Measurements from ENCODE around the gene PAX6.
"Not testable (repeated sequence)": the region's sequence is repeated elsewhere in the genome, so short reads cannot be mapped to it uniquely, and the experiment has no call there.

PAX6 gene

DNA sequence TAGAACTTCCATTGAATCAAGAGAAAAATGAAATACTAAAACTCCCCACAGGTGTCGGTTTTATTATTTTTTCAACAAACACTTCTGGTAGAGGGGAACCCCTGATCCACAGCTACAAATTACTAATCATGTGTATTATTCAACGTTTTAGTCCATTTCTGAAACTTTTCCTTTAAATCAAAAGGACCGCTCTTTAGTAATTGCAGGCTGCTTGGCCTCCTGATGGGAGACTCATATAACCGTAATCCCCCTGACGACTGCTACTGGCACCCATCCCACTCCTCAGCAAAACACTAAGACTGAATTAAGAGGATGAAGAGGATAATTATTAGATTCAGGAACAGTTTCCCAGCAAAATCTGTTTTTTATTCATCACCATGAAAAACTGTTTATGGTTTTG, 46.4 kb downstream of the PAX6 start:
- DNase-seq, result no peak

DNA sequence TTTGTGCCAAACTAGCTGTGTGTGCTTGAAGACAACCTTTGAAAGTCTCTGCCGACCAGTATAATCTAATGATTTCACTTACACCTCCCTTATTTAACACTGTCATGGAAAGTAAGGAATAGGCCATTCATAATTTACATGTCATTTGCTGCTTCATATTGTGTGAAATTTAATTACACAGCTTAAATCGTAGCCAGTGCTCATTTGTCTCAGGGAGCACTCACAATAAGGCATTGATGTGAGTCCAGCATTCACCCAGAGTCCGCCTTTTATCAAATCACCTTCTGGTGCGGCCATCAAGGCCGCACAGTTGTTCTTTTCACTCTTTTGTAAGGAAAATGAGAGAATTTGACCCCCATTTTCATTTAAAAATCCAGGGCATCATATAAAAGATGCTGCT, 46.9 kb downstream of the PAX6 start:
- DNase-seq, result no peak

DNA sequence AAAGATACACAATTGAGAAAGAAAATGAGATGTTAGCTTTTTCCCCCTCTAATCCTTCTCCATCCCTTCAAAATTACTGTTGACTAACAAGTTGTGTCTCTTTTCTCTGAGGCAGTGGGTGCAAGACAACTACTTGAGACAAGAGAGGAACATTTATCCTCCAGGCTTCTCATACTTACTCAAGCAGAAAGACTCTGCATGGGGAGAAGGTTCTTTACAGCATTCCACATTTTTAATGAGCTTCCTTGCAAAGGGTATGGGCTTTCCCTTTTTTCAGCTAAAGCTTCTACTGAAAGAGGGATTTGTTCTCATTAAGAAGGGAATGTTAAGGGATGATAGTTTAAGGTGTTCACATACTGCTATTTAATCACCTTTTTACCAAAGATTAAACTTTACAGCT, 47.8 kb downstream of the PAX6 start:
- DNase-seq, result no peak

DNA sequence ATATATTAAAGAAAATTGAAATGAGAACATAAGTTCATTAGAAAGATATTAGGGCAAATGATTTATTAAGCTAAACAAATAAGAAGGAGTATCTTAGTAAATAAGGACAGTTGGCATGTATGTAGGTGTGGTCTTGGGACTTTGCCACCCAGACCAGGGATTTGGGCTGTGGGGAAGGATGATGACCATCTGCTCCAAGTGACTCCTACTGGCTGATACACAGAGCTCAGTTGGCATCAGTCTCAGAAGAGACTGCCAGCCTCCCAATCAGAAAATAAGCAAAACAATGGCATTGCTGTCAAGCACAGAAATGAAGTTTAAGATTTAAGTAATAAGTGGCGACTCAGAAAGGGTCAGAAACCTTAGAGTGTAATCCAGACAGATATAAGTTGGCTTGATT, 49.5 kb downstream of the PAX6 start:
- DNase-seq, result no peak

DNA sequence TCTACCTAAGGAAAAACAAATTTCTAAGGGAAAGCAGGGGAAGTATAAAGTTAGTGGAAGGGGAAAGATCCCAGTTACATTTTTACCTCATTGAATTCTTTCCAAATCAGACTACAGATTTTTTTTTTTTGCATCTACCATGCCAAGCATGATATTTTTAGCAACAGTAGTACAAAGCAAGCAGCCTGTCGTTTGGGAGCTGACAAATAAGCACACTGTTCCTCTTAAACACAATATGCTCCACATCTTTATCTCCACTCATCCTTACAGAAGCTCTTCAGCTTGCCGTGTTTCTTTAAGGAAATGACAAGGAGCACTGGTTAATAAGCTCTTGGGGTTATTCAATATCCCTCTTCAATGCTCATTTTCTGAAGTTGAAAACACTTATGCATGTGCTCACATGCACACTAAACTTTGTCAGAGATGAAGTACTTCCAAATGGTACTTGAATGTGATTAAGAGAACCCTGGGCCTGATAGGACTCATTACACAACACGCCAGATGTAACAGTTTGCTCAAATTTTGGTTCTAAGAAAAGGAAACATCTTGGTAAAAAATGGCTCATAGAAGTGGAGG, 53.8 kb downstream of the PAX6 start:
- no peak for DNase-seq

DNA sequence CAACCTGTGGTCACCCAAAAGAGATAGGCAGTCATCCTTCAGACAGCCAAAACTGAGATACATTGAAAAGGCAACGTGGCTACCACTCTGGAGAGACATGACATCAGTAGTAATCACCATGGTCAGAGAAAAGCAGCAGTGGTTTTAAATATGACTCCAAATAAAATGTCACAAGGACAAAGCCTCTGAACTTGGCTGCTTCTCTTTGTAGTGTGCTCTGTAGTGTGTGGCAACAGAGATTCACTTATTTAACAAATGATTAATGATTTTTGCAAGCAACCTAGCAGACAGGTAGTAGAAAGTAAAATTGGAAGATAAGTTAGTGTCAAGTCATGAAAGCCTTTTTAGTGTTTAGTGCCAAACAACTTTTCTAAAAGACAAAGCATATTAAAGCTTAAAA, 63.5 kb downstream of the PAX6 start:
- DNase-seq, result no peak

DNA sequence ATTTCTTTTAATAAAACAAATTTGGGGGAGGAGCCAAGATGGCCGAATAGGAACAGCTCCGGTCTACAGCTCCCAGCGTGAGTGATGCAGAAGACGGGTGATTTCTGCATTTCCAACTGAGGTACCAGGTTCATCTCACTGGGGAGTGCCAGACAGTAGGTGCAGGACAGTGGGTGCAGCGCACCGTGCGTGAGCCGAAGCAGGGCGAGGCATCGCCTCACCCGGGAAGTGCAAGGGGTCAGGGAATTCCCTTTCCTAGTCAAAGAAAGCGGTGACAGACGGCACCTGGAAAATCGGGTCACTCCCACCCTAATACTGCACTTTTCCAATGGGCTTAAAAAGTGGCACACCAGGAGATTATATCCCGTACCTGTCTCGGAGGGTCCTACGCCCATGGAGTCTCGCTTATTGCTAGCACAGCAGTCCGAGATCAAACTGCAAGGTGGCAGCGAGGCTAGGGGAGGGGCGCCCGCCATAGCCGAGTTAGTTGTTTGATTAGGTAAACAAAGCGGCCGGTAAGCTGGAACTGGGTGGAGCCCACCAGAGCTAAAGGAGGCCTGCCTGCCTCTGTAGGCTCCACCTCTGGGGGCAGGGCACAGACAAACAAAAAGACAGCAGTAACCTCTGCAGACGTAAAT, 70.3 kb downstream of the PAX6 start:
- not testable (repeated sequence) for DNase-seq

DNA sequence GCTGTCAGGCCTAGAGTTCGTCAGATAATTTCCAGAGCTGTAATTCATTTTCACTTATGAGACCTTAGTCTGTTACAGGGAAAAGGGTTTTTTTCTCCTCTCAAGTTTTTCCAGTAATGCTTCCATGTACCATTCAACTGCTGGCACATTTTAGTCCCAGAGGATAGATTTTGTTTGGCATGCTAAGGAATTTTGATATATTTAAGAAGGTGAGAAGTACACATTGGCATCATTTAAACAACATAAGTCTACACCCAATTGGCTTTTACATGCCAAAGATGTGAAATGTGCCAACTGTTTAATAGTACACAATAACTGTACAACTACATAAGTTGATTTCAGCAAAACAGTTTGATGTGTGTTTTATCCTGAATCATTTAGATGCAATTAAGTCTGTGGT, 71.0 kb downstream of the PAX6 start:
- no peak for DNase-seq

All from T-helper 2 cell (primary cell).